Activated CD8-positive, alpha-beta memory T cell treated with anti-CD3 and anti-CD28 coated beads, Interleukin-2, amount 50 U/mL, for 24 hours (primary cell): ENCODE data around the gene TBC1D3B.
"Not testable (repeated sequence)": the region's sequence is repeated elsewhere in the genome, so short reads cannot be mapped to it uniquely, and the experiment has no call there.

Experiments
- DNase-seq: peaks from one replicate; pipeline ENCODE4 v3.0.0-alpha.2; 2020; ENCODE audit errors: extremely low read depth

TBC1D3B gene

GRCh38 chr17:36176536-36176935 lies at the start of gene TBC1D3B:
TSS of gene TBC1D3B (minus strand) at chr17:36176636. CDS start at chr17:36175050, 1,586 bp downstream.
- DNase-seq, result not testable (repeated sequence)

DNA sequence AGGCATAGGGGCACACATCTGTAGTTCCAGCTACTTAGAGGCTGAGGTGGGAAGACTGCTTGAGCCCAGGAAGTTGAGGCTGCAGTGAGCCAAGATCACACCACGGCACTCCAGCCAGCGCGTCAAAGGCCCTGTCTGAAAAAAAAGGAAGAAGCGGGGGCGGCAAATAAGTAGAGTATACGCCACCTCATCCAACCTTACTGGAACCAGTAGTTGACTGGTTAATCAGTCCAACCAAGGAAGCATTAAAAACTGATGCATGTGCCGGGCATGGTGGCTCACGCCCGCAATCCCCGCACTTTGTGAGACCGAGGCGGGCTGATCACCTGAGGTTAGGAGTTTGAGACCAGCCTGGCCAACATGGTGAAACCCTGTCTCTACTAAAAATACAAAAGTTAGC lies 46.5 kb upstream of the TBC1D3B start:
- DNase-seq, result not testable (repeated sequence)

DNA sequence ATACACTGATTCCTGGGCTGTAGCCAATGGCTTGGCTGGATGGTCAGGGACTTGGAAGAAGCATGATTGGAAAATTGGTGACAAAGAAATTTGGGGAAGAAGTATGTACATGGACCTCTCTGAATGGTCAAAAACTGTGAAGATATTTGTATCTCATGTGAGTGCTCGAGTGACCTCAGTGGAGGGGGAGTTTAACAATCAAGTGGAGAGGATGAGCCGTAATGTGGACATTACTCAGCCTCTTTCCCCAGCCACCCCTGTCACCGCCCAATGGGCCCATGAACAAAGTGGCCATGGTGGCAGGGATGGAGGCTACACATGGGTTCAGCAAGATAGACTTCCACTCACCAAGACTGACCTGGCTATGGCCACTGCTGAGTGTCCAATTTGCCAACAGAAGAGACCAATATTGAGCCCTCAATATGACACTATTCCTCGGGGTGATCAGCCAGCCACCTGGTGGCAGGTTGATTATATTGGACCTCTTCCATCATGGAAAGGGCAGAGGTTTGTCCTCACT lies 45.2 kb upstream of the TBC1D3B start:
- not testable (repeated sequence) for DNase-seq

DNA sequence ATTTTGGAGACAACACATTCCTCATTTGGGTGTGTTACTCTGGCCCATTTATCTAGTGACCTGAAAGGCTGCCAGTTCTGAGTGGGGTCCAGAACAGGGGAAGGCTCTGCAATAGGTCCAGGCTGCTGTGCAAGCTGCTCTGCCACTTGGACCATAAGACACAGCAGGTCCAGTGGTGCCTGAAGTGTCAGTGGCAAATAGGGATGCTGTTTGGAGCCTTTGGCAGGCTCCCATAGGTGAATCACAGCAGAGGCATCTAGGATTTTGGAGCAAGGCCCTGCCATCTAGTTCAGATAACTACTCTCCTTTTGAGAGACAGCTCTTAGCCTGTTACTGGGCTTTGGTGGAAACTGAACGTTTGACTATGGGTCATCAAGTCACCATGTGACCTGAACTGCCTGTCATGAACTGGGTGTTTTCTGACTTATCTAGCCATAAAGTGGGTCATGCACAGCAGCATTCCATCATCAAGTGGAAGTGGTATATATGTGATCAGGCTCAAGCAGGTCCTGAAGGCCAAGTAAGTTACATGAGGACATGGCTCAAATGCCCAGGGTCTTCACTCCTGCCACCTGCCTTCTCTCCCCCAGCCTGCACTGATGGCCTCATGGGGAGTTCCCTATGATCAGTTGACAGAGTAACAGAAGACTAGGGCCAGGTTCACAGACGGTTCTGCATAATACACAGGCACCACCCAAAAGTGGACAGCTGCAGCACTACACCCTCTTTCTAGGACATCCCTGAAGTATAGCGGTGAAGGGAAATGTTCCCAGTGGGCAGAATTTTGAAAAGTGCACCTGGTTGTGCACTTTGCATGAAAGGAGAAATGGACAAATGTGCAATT lies 44.5 kb upstream of the TBC1D3B start:
- DNase-seq, result not testable (repeated sequence)

DNA sequence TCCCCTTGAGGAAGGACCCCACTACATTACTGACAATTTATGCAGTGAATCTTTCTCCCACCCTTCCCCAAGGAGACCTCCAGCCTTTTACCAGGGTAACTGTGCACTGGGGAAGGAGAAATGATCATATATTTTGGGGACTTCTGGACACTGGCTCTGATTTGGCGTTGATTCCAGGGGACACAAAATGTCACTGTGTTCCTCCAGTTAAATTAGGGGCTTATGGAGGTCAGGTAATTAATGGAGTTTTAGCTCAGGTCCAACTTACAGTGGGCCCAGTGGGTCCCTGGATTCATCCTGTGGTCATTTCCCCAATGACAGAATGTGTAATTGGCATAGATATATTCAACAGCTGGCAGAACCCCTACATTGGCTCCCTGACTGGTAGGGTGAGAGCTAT lies 43.1 kb upstream of the TBC1D3B start:
- not testable (repeated sequence) for DNase-seq

DNA sequence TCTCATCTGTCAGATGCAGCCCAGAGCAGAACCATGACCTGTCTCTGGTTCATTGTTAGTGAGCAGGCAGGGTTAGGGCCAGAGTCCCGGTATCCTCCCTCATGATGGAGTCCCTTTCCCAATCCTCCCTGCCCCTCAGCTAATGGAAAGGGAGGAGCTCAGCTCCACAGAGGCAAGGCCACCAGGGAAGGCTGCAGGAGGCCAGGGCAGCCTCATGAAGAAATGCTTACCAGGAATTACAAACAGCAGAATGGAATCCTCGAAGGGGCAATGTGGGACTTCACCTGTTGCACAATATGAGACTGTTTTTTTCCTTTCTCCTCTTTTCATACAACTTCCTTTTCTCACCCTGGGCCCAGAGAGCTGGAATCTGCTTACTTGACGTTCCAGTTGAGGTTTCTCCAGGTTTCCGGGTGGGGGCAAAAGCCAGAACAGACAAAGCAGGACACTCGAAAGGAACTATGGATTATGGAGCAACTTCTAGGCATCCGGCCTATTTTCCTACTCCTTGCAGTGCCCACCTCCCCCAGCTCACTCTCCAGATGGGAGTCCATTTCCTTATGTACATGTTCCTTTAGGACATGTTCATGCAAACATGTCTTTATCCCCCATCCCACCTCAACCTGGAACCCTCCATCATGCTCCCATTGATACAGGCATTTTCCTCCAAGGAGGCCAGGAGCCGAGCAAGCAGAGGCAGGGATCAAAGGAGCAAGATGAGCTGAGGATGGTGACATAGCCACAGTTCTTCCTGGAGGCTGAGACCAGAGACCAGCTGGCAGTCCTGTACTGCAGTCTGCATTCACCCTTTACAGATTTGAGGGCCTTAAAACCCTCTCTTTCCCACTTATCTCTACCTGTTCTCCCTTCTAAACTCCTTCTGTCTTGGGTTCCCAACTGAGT lies 39.2 kb upstream of the TBC1D3B start:
- not testable (repeated sequence) for DNase-seq

- no peak for DNase-seq
Observed at GRCh38 chr17:36214918-36215317, 38.5 kb upstream of the TBC1D3B start.

GRCh38 chr17:36213695-36214094 lies 37.3 kb upstream of the TBC1D3B start:
- DNase-seq, result no peak

GRCh38 chr17:36212966-36213365 lies 36.5 kb upstream of the TBC1D3B start:
- no peak for DNase-seq

GRCh38 chr17:36212272-36212605 lies 35.8 kb upstream of the TBC1D3B start:
- DNase-seq, result no peak

DNA sequence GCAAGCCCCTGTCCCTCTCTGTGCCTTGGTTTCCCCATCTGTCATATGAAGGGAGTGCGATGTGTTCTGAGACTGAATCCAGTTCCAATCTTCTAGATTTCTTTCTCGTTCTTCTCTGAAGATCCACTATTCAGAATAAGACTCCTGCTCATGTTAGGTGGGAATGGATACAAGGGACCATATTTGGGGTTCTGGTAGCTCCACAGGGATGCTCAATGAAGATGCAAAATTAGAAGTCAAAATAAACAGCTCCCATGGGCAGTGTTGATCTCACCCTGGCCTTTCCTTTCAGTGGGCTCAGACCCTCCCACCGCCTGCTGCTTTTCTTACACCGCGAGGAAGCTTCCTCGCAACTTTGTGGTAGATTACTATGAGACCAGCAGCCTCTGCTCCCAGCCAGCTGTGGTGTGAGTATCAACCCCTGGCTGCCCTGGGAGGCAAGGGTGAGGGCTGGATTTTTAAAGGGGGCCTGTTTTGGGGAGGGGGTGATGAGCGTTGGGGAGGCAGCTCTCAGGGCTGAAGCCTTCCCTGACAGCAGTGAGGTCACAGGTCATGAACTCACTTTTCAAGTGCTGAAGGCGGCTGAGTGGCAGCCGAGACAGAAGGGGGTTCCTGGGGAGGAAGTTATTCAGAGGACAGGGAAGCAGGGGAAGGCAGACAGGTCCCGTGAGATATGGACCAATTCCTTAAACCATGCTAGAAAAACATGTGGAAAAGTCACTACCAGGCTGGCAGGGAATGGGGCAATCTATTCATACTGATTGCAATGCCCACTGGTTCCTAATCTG lies 35.2 kb upstream of the TBC1D3B start:
- not testable (repeated sequence) for DNase-seq

DNA sequence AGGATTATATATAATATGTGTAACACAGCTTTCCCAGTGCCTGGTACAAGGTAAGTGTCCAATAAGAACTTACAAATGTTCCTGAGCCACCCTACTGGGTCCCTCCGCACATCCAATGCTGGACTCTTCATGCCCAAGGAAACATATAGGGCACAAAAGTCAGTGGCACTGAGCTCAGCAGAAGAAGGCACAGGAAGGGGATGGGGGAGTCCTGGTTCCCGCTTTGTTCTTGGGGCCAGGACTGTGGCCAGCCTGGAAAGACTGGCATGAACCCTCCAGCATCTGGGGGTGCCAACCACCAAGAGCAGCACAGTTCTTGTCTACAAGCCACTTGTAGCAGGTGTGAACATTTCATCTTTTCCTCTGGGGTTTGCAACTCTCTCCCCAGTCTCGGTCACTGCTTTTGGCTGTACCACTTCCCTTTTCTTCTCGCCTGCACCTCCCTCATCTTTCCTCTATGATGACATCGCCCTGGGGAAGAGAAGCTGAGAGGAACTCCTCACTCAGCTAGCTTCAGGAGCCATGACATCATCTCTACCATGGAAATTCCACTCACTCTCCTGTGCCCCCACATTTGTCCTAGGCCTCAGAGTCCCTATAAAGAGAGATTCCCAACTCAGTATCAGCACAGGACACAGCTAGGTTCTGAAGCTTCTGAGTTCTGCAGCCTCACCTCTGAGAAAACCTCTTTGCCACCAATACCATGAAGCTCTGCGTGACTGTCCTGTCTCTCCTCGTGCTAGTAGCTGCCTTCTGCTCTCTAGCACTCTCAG lies 34.2 kb upstream of the TBC1D3B start, which contains the start of gene CCL4L2:
Gene CCL4L2, plus strand, starts transcription at position 625 of the 773 bp plus-strand sequence.
- DNase-seq, result not testable (repeated sequence)

- DNase-seq, result no peak
Observed at GRCh38 chr17:36209575-36209974, 33.1 kb upstream of the TBC1D3B start.

GRCh38 chr17:36207383-36207782 lies 30.9 kb upstream of the TBC1D3B start:
- DNase-seq, result not testable (repeated sequence)

GRCh38 chr17:36206486-36206821 lies 30.0 kb upstream of the TBC1D3B start:
- not testable (repeated sequence) for DNase-seq

DNA sequence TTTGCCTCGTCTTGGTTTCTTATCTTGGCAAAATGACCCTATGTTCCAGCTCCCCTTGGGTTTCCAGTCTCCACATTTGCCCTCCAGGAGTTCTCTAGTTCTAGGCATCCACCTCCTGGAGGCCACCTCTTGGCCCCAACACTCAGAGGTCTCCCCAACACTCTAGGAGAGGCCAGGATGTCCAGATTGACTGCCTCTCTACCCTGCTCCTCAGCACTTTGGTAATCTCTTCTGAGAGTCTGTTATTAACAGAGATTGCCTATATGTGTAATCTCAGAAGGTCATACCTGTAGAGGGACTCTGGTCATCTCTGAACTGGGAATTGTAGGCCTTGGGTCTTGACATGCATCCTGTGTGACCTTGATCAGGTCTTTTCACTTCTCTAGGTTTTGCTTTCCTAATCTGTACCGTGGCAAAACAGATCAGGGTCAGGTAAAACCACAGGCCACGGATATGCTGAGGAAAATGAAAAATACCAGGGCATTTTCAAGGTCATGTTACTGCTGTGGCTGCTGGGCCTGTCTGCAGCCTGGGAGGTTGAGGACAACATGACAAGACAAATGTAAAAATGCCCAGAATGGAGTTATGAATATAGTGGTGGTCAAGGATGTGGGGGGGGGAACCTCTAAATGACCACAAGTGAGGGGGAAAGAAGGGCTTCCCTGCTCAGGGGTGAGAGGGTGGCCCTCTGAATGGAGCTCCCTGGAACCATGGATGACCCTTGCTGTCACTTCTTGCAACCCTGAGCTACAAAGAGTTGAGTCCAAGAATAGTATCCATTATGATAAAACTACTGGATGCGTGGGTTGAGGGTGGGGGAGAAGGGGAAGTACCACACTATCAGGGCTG lies 29.4 kb upstream of the TBC1D3B start:
- DNase-seq, result no peak

GRCh38 chr17:36204724-36205500 lies 28.5 kb upstream of the TBC1D3B start:
- no peak for DNase-seq

GRCh38 chr17:36203335-36203734 lies 26.9 kb upstream of the TBC1D3B start:
- DNase-seq, result no peak

DNA sequence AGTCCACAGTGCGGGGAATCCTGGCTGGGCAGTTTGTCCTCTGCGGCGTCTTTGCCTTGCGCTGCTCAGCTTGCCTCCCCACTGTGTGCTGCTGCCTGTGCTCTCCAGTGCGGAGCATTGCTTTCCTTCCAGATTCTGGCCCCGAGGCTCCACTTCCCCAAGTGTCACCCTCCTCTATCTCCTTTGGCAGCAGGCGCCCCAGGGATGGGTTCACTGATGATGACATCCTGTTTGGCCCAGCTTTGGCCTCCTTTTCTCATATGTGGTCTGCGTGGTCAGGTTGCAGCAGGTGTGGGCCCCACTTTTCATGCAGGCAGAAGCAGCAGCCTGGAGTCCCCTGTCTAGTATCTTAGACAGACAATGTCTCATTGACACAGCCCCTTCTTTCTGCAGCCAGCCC lies 25.1 kb upstream of the TBC1D3B start:
- not testable (repeated sequence) for DNase-seq
